Endothelial cell of umbilical vein (primary cell): Measurements from ENCODE around the gene RNGTT. TPM values are rescaled to one million over a fixed set of nuclear protein-coding genes. Genes with fewer than 3 reads are reported as not detected.

Experiments
- BruUV-seq: library from RNA; stranded (reverse); fragments of 400-500 nt; replicated peaks from 2 replicates; lab custom pipeline; 2021; lab: Mats Ljungman, UMichigan
- CTCF ChIA-PET: fragments of 300-600, 350-600 bp; sonication (Branson Sonifier 250); formaldehyde crosslinking; loops from one replicate; lab custom pipeline; 2021; ENCODE audit warnings: antibody characterized with exemption, inconsistent platforms; lab: Charles Lee
- POLR2A ChIA-PET: fragments of 300-600, 350-600 bp; sonication (Branson Sonifier 250); formaldehyde crosslinking; loops from one replicate; lab custom pipeline; 2021; ENCODE audit warnings: antibody characterized with exemption, inconsistent platforms; lab: Charles Lee
- DNase-seq: peaks from one replicate; pipeline ENCODE4 v3.0.0-alpha.2; 2011; ENCODE audit warnings: low read depth, low spot score
- FAIRE-seq: peaks from 2 replicates; lab custom pipeline; 2011; peaks lifted over from hg19 to GRCh38; lab: Jason Lieb, UNC
- H2AFZ ChIP-seq: 2 replicates; pipeline ENCODE4 v1.6.0; 2012; ENCODE audit warnings: low read depth, low read length, control low read depth, inconsistent platforms
- H3K27ac ChIP-seq: 2 replicates; pipeline ENCODE4 v1.5.1; 2011; ENCODE audit warnings: low read depth, mild to moderate bottlenecking, control low read depth, low read length, moderate library complexity; ENCODE audit not compliant: insufficient read depth
- H3K27me3 ChIP-seq, 2 experiments: 2 replicates each; pipeline versions ENCODE4 v1.6.0 to v1.6.1; 2011; ENCODE audit warnings: low read length in 2 of 2, mixed read lengths in 1 of 2; ENCODE audit not compliant: control insufficient read depth in 2 of 2, insufficient read depth in 2 of 2
- H3K36me3 ChIP-seq, 2 experiments: 2 replicates in 1 of 2; 3 replicates in 1 of 2; pipeline ENCODE4 v1.5.1; 2011; ENCODE audit warnings: low read length in 2 of 2, mild to moderate bottlenecking in 1 of 2, moderate library complexity in 1 of 2; ENCODE audit not compliant: control insufficient read depth in 2 of 2, insufficient read depth in 2 of 2; ENCODE audit errors: extremely low read depth in 1 of 2
- H3K4me1 ChIP-seq: 3 replicates; pipeline ENCODE4 v1.5.1; 2011; ENCODE audit warnings: mild to moderate bottlenecking, low read length; ENCODE audit not compliant: control insufficient read depth, insufficient read depth; ENCODE audit errors: extremely low read depth
- H3K4me2 ChIP-seq: 2 replicates; pipeline ENCODE4 v1.6.1; 2011; ENCODE audit warnings: low read length, control low read depth, mixed read lengths; ENCODE audit not compliant: insufficient read depth
- H3K4me3 ChIP-seq, 3 experiments: fragments of 200-600 bp in 1 of 3; sonication (generic), shearing (Covaris generic) in 1 of 3; replicated peaks in 1 of 3; 2 replicates each; pipeline ENCODE4 v1.5.1; 2011 to 2016; ENCODE audit warnings: control low read depth in 3 of 3, low read length in 3 of 3, mild to moderate bottlenecking in 2 of 3, inconsistent platforms in 1 of 3, low read depth in 1 of 3, moderate library complexity in 1 of 3; ENCODE audit not compliant: insufficient read depth in 1 of 3
- H3K79me2 ChIP-seq: 2 replicates; pipeline ENCODE4 v1.6.0; 2012; ENCODE audit warnings: low read length, inconsistent platforms; ENCODE audit not compliant: control insufficient read depth, insufficient read depth
- H3K9ac ChIP-seq: replicated peaks from 2 replicates; pipeline ENCODE3; 2011; ENCODE audit warnings: low read length, control low read depth; ENCODE audit not compliant: insufficient read depth; ENCODE audit errors: extremely low read depth
- H3K9me1 ChIP-seq: replicated peaks from 3 replicates; pipeline ENCODE4 v1.6.0; 2011; ENCODE audit warnings: mild to moderate bottlenecking, low read length; ENCODE audit not compliant: control insufficient read depth, insufficient read depth; ENCODE audit errors: extremely low read depth
- H3K9me3 ChIP-seq: replicated peaks from 2 replicates; pipeline ENCODE4 v1.5.1; 2012; ENCODE audit warnings: low read length, inconsistent platforms; ENCODE audit not compliant: control insufficient read depth, insufficient read depth
- H4K20me1 ChIP-seq: replicated peaks from 2 replicates; pipeline ENCODE3; 2011; ENCODE audit warnings: mild to moderate bottlenecking, low read length; ENCODE audit not compliant: control insufficient read depth, insufficient read depth; ENCODE audit errors: extremely low read depth
- CTCF ChIP-seq, 2 donors: IDR thresholded peaks; 1 replicate in 1 of 2; 2 replicates in 1 of 2; pipeline ENCODE4 v1.5.1; 2011; ENCODE audit warnings: low read length in 2 of 2, mild to moderate bottlenecking in 2 of 2, moderate library complexity in 2 of 2, control low read depth in 1 of 2, inconsistent platforms in 1 of 2, low read depth in 1 of 2; ENCODE audit not compliant: insufficient read depth in 1 of 2; ENCODE audit errors: extremely low read depth in 1 of 2
- EZH2 ChIP-seq: IDR thresholded peaks from 2 replicates; pipeline ENCODE4 v1.6.1; 2012; ENCODE audit warnings: borderline replicate concordance, low read depth, mild to moderate bottlenecking, moderate library complexity, low read length, inconsistent platforms; ENCODE audit not compliant: severe bottlenecking
- FOS ChIP-seq: IDR thresholded peaks from 2 replicates; pipeline ENCODE4 v1.6.1; 2011; ENCODE audit warnings: mild to moderate bottlenecking, low read length, moderate library complexity, borderline replicate concordance; ENCODE audit not compliant: insufficient read depth
- GATA2 ChIP-seq: IDR thresholded peaks from 2 replicates; pipeline ENCODE4 v1.7.0; 2011; ENCODE audit warnings: low read depth, mild to moderate bottlenecking, moderate library complexity, mixed read lengths, low read length; ENCODE audit not compliant: insufficient read length, insufficient read depth
- JUN ChIP-seq: IDR thresholded peaks from 2 replicates; pipeline ENCODE4 v1.6.1; 2011; ENCODE audit warnings: borderline replicate concordance, low read depth; ENCODE audit not compliant: insufficient read length, insufficient read depth
- MYC ChIP-seq: IDR thresholded peaks from one replicate; pipeline ENCODE4 v1.6.1; 2011; ENCODE audit warnings: mild to moderate bottlenecking, low read depth, low read length
- POLR2A ChIP-seq: IDR thresholded peaks from 2 replicates; pipeline ENCODE4 v1.6.1; 2012; ENCODE audit warnings: low read depth, mild to moderate bottlenecking, control low read depth, low read length
- POLR2AphosphoS5 ChIP-seq: IDR thresholded peaks from 2 replicates; pipeline ENCODE4 v1.6.1; 2012; ENCODE audit warnings: low read depth, mild to moderate bottlenecking, control low read depth, low read length, moderate library complexity; ENCODE audit not compliant: insufficient read depth
- dilution Hi-C: fragments of 300-500 bp; cut with MboI; formaldehyde crosslinking; loops from one replicate; pipeline ENCODE4 v1.15.0; 2019; ENCODE audit warnings: low sequenced_read_pairs; ENCODE audit not compliant: extremely low pct_ligation_motif_present
- intact Hi-C: fragments of 100-400 bp; cut with micrococcal nuclease; formaldehyde crosslinking; loops from one replicate; pipeline ENCODE4 v1.10.0; 2022
- polyA plus RNA-seq, 4 experiments: library from polyadenylated mRNA; depleted of rRNA in 3 of 4; stranded (reverse) in 3 of 4; unstranded in 1 of 4; fragments of >200 nt; gene quantifications; 2 replicates each; pipeline versions ENCODE4 v1.2.1 to v1.2.3, GENCODE V29; 2011 to 2012; ENCODE audit warnings: missing spikeins in 1 of 4
- total RNA-seq: library from RNA; stranded (reverse); gene quantifications from 2 replicates; pipeline ENCODE4 v1.2.3, GENCODE V29; 2021
- TF ChIP-seq, protein P1 (sequence below): IDR thresholded peaks from 2 replicates; pipeline ENCODE4 v1.6.1; 2011; ENCODE audit not compliant: insufficient read depth, insufficient read length

Gene RNGTT
- total and polyA plus RNA-seq, 2 donors (not counting 3 experiments of a cell fraction or from before 2014, with no cell fraction given) = 2.1 to 13.1 TPM

- FAIRE-seq (no peak), DNase-seq (no peak)
- Histone ChIP-seq H3K4me3 (no peak overlapping the region), H3K27ac (no peak overlapping the region), H2AFZ (no peak overlapping the region), H3K9me3 (no peaks in the 10 kb centered on the region), H3K4me1 (no peaks in the 10 kb centered on the region), H3K9me1 (no peaks in the 10 kb centered on the region), H3K9ac (no peak overlapping the region), H3K4me2 (no peak overlapping the region), H3K79me2 (no peaks in the 10 kb centered on the region), H3K27me3 (no peaks in the 10 kb centered on the region), H3K36me3 (no peaks in the 10 kb centered on the region), H4K20me1 (no peaks in the 10 kb centered on the region)
- dilution Hi-C loops (no loop called here), intact Hi-C loops (no loop called here)
- ChIA-PET POLR2A (no interaction called here), CTCF (interaction anchor here (1.7 kb wide), 1 partner anchor 11 kb away, joined by 6 read pairs; no protein-coding TSS in a partner anchor)
- no TSS peak for BruUV-seq
- TF ChIP-seq CTCF (IDR thresholded peaks at IDR 0.05; ENCODE audit: extremely low read depth in 1 of 2, insufficient read depth in 1 of 2, low read depth in 1 of 2, low read length in 2 of 2) (no peak), POLR2A (no peak)
- TF ChIP-seq, protein P1, sequence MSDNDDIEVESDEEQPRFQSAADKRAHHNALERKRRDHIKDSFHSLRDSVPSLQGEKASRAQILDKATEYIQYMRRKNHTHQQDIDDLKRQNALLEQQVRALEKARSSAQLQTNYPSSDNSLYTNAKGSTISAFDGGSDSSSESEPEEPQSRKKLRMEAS = no peak
Measured at GRCh38 chr6:88881451-88881850, 82.0 kb downstream of the RNGTT start.

DNA sequence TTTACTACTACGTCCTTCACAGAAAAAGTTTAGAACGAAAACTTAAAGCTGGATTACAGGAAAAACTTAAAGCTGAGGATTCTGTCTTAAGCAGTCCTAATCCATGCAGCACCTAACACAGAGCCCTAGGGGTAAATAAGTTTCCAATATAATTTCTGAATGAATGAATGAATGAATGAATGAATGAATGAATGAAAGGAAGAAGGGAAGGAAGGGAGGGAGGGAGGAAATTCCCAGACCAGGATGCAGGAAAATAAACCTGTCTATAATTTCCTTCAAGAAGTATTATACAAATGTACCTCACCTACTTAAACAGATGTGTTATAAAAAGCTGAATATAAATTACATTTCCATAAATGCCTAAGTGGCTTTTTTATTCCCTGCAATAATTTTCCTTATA lies 83.4 kb downstream of the RNGTT start:
- H3K79me2 ChIP-seq = no peaks in the 10 kb centered on the region
- H3K27me3 ChIP-seq = no peaks in the 10 kb centered on the region
- no peaks in the 10 kb centered on the region for H3K4me1 ChIP-seq
- H3K4me2 ChIP-seq = no peak overlapping the region
- DNase-seq (no peak), FAIRE-seq (no peak)
- no peaks in the 10 kb centered on the region for H3K36me3 ChIP-seq
- no peak overlapping the region for H2AFZ ChIP-seq
- H3K4me3 ChIP-seq = no peak overlapping the region
- no peaks in the 10 kb centered on the region for H3K9me1 ChIP-seq
- no peak overlapping the region for H3K9ac ChIP-seq
- dilution Hi-C loops (no loop called here), intact Hi-C loops (no loop called here)
- no TSS peak for BruUV-seq
- POLR2A ChIA-PET = no interaction called here
- TF ChIP-seq POLR2AphosphoS5 = no peak
- TF ChIP-seq, protein P1 = no peak
- TF ChIP-seq JUN = no peak
- no peak for TF ChIP-seq GATA2
- no peak for TF ChIP-seq EZH2
- TF ChIP-seq CTCF (IDR thresholded peaks at IDR 0.05; ENCODE audit: extremely low read depth in 1 of 2, insufficient read depth in 1 of 2, low read depth in 1 of 2, low read length in 2 of 2) = no peak
- no peak for TF ChIP-seq FOS
- no peak for TF ChIP-seq MYC
- TF ChIP-seq POLR2A = no peak
- H3K27ac ChIP-seq = no peak overlapping the region
- H4K20me1 ChIP-seq = no peaks in the 10 kb centered on the region
- H3K9me3 ChIP-seq = no peaks in the 10 kb centered on the region
- CTCF ChIA-PET = interaction anchor here (2.2 kb wide), 1 partner anchor 10 kb away, joined by 11 read pairs; no protein-coding TSS in a partner anchor
